NT2/D1 (cell line): Measurements from ENCODE around the gene PSKH1.

Experiments used
- SUZ12 ChIP-seq: IDR thresholded peaks from 2 replicates; pipeline ENCODE4 v1.6.1; 2011; ENCODE audit not compliant: insufficient read length, insufficient read depth; ENCODE audit errors: extremely low read depth
- YY1 ChIP-seq: IDR thresholded peaks from 2 replicates; pipeline ENCODE4 v1.6.1; 2011; ENCODE audit not compliant: insufficient read length, insufficient read depth
- ZNF274 ChIP-seq: IDR thresholded peaks from 2 replicates; pipeline ENCODE4 v1.6.1; 2011; ENCODE audit warnings: mild to moderate bottlenecking, low read depth, low read length

DNA sequence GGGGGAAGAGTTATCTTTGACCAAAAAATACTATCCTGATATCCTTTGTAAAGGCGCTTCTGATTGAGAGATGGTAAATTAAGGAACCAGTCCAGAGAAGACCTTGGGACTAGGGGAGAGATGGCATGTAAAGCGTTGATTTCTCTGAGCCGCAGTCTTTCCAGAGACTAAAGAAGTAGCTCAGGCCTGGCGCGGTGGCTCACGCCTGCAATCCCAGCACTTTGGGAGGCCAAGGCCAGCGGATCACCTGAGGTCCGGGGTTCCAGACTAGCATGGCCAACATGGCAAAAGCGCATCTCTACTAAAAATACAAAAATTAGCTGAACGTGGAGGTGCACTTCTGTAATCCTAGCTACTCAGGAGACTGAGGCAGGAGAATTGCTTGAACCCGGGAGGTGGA lies 44.9 kb upstream of the PSKH1 start:
- TF ChIP-seq SUZ12 (no peak), YY1 (no peak), ZNF274 (no peak)
